K562 (cell line): ENCODE results near the gene PRDM12.

Source experiments
- BACH1 ChIP-seq: fragments of 200-800 bp; sonication (Bioruptor generic); IDR thresholded peaks from 2 replicates; pipeline ENCODE4 v1.6.1; 2016; ENCODE audit warnings: missing genetic modification characterization, missing compliant biosample characterization
- EWSR1 ChIP-seq: fragments of 450-650 bp; IDR thresholded peaks from 2 replicates; pipeline ENCODE4 v1.6.1; 2018; ENCODE audit warnings: borderline replicate concordance, mild to moderate bottlenecking, low read depth, moderate library complexity; ENCODE audit not compliant: partially characterized antibody
- NFIX ChIP-seq: fragments of 250-450 bp; sonication (Bioruptor Pico); IDR thresholded peaks from 2 replicates; pipeline ENCODE4 v1.4.0; 2020; ENCODE audit warnings: low read depth, mild to moderate bottlenecking, moderate library complexity
- NFXL1 ChIP-seq: fragments of 450-650 bp; formaldehyde crosslinking; IDR thresholded peaks from 2 replicates; pipeline ENCODE4 v1.4.0; 2021; ENCODE audit warnings: mild to moderate bottlenecking
- PCBP2 ChIP-seq: fragments of 200-400 bp; formaldehyde crosslinking; IDR thresholded peaks from 2 replicates; pipeline ENCODE4 v1.6.1; 2018; ENCODE audit warnings: low read length, low read depth, mild to moderate bottlenecking, moderate library complexity; ENCODE audit not compliant: poor library complexity, severe bottlenecking
- TF ChIP-seq, protein P1 (sequence below): fragments of 450-650 bp; IDR thresholded peaks from 2 replicates; pipeline ENCODE4 v1.6.1; 2016; ENCODE audit warnings: low read depth

DNA sequence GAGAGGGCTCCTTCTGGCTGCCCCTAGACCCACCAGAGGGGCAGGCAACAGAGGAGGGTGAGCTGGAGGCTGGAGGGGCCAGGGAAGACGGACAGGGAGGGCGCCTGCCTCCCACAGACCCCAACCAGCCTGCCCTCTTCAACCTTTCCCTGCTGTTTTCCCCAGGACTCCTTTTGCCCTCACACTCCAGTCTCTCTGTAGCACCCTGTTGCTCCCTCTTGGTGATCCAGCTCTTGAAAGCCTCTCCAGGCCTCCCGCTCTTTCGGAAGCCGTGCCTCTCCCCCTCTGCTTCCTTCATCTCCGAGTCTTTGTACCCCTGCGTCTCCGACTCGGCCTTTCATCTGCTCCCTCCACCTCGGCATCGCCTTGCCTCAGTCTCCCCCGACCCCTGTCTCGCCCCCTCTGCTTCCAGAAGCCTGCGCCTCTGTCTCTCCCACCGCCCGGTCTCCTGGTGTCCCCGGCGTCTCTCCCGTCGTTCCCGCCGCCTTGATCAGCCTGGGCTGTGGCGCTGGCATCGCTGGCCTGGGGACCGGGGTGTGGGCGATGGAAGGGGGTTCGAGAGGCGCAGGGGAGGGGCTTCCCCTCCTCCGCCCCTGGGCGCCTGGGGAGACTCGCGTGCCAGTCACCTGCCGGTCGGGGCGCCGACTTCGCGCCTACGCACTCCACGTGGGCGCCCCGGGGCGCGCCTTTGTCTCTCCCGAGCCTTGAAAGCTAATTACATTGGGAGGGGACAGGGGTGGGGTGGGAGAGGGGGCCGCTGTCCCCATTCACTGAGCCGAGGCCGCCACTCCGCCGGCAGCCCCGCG lies 5.3 kb upstream of the PRDM12 start:
- TF ChIP-seq NFIX (CRISPR knock-in tag) (no peak), BACH1 (tag) (no peak), NFXL1 (no peak), EWSR1 (no peak), PCBP2 (no peak)
- TF ChIP-seq, protein P1, sequence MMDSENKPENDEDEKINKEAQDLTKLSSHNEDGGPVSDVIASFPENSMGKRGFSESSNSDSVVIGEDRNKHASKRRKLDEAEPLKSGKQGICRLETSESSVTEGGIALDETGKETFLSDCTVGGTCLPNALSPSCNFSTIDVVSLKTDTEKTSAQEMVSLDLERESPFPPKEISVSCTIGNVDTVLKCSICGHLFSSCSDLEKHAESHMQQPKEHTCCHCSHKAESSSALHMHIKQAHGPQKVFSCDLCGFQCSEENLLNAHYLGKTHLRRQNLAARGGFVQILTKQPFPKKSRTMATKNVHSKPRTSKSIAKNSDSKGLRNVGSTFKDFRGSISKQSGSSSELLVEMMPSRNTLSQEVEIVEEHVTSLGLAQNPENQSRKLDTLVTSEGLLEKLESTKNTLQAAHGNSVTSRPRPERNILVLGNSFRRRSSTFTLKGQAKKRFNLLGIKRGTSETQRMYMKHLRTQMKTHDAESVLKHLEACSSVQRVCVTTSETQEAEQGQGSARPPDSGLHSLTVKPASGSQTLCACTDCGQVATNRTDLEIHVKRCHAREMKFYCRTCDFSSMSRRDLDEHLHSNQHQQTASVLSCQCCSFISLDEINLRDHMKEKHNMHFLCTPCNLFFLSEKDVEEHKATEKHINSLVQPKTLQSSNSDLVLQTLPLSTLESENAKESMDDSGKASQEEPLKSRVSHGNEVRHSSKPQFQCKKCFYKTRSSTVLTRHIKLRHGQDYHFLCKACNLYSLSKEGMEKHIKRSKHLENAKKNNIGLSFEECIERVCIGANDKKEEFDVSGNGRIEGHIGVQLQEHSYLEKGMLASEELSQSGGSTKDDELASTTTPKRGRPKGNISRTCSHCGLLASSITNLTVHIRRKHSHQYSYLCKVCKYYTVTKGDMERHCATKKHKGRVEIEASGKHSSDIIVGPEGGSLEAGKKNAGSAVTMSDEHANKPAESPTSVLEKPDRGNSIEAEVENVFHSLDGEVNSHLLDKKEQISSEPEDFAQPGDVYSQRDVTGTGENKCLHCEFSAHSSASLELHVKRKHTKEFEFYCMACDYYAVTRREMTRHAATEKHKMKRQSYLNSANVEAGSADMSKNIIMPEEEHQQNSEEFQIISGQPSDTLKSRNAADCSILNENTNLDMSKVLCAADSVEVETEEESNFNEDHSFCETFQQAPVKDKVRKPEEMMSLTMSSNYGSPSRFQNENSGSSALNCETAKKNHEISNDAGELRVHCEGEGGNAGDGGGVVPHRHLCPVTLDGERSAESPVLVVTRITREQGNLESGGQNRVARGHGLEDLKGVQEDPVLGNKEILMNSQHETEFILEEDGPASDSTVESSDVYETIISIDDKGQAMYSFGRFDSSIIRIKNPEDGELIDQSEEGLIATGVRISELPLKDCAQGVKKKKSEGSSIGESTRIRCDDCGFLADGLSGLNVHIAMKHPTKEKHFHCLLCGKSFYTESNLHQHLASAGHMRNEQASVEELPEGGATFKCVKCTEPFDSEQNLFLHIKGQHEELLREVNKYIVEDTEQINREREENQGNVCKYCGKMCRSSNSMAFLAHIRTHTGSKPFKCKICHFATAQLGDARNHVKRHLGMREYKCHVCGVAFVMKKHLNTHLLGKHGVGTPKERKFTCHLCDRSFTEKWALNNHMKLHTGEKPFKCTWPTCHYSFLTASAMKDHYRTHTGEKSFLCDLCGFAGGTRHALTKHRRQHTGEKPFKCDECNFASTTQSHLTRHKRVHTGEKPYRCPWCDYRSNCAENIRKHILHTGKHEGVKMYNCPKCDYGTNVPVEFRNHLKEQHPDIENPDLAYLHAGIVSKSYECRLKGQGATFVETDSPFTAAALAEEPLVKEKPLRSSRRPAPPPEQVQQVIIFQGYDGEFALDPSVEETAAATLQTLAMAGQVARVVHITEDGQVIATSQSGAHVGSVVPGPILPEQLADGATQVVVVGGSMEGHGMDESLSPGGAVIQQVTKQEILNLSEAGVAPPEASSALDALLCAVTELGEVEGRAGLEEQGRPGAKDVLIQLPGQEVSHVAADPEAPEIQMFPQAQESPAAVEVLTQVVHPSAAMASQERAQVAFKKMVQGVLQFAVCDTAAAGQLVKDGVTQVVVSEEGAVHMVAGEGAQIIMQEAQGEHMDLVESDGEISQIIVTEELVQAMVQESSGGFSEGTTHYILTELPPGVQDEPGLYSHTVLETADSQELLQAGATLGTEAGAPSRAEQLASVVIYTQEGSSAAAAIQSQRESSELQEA: no peak
